HG03460 (cell line): ENCODE measurements around the gene LHX4.

Experiments used
- ATAC-seq: cut with Tn5 transposase; IDR thresholded peaks from one replicate; pipeline ENCODE4 v1.9.1; 2021; ENCODE audit not compliant: unreplicated experiment

The LHX4 gene

GRCh38 chr1:180224902-180225301 lies 5.2 kb upstream of the LHX4 start:
- ATAC-seq: no peak

- ATAC-seq: no peak
These were observed 4.7 kb upstream of the LHX4 start for GRCh38 chr1:180225403-180225802.

- ATAC-seq: no peak
These were observed 2.0 kb upstream of the LHX4 start for GRCh38 chr1:180227861-180228647.

GRCh38 chr1:180228648-180229482 lies 1.2 kb upstream of the LHX4 start:
- ATAC-seq: no peak

- no peak for ATAC-seq
These were observed 339 bp downstream of the LHX4 start for GRCh38 chr1:180230416-180230790.

- no peak for ATAC-seq
These were observed 884 bp downstream of the LHX4 start for GRCh38 chr1:180230791-180231505.

GRCh38 chr1:180231506-180231921 lies 1.4 kb downstream of the LHX4 start:
- no peak for ATAC-seq

- no peak for ATAC-seq
These were observed 1.9 kb downstream of the LHX4 start for GRCh38 chr1:180231936-180232335.

- ATAC-seq: no peak
These were observed 2.5 kb downstream of the LHX4 start for GRCh38 chr1:180232521-180233043.

GRCh38 chr1:180233191-180234011 lies 3.3 kb downstream of the LHX4 start:
- ATAC-seq: no peak

GRCh38 chr1:180234369-180235076 lies 4.5 kb downstream of the LHX4 start:
- no peak for ATAC-seq

GRCh38 chr1:180235077-180235501 lies 5.0 kb downstream of the LHX4 start:
- no peak for ATAC-seq

- ATAC-seq: no peak
These were observed 5.6 kb downstream of the LHX4 start for GRCh38 chr1:180235502-180236239.

- ATAC-seq: no peak
These were observed 6.8 kb downstream of the LHX4 start for GRCh38 chr1:180236698-180237509.

- ATAC-seq: no peak
These were observed 7.9 kb downstream of the LHX4 start for GRCh38 chr1:180237869-180238476.

- ATAC-seq: no peak
These were observed 8.6 kb downstream of the LHX4 start for GRCh38 chr1:180238675-180239074.

GRCh38 chr1:180239145-180240096 lies 9.4 kb downstream of the LHX4 start:
- no peak for ATAC-seq
